GM12865 (cell line): Measurements from ENCODE around the gene SOX9.

Source experiments
- DNase-seq: peaks from one replicate; pipeline ENCODE4 v3.0.0; 2010; ENCODE audit warnings: low read depth
- H3K4me3 ChIP-seq: 2 replicates; pipeline ENCODE4 v1.5.1; 2011; ENCODE audit warnings: mild to moderate bottlenecking, low read depth, low read length, control low read depth
- TF ChIP-seq, protein P1 (sequence below): IDR thresholded peaks from 2 replicates; pipeline ENCODE4 v1.5.1; 2011; ENCODE audit warnings: low read length, control low read depth, low read depth, inconsistent platforms; ENCODE audit not compliant: insufficient read depth; ENCODE audit errors: missing control alignments

SOX9 gene

GRCh38 chr17:72120642-72121163 lies at the start of gene SOX9:
Gene SOX9 (plus strand): TSS chr17:72121020. CDS start chr17:72121392, 372 bp downstream.
- TF ChIP-seq, protein P1, sequence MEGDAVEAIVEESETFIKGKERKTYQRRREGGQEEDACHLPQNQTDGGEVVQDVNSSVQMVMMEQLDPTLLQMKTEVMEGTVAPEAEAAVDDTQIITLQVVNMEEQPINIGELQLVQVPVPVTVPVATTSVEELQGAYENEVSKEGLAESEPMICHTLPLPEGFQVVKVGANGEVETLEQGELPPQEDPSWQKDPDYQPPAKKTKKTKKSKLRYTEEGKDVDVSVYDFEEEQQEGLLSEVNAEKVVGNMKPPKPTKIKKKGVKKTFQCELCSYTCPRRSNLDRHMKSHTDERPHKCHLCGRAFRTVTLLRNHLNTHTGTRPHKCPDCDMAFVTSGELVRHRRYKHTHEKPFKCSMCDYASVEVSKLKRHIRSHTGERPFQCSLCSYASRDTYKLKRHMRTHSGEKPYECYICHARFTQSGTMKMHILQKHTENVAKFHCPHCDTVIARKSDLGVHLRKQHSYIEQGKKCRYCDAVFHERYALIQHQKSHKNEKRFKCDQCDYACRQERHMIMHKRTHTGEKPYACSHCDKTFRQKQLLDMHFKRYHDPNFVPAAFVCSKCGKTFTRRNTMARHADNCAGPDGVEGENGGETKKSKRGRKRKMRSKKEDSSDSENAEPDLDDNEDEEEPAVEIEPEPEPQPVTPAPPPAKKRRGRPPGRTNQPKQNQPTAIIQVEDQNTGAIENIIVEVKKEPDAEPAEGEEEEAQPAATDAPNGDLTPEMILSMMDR: no peak
- H3K4me3 ChIP-seq: peak within 1 kb of the TSS; percentile 80
- peak; percentile 94 for DNase-seq

GRCh38 chr17:72071330-72071729 lies 49.5 kb upstream of the SOX9 start:
- TF ChIP-seq, protein P1: no peak
- no peak for DNase-seq
- no peak overlapping the region for H3K4me3 ChIP-seq

DNA sequence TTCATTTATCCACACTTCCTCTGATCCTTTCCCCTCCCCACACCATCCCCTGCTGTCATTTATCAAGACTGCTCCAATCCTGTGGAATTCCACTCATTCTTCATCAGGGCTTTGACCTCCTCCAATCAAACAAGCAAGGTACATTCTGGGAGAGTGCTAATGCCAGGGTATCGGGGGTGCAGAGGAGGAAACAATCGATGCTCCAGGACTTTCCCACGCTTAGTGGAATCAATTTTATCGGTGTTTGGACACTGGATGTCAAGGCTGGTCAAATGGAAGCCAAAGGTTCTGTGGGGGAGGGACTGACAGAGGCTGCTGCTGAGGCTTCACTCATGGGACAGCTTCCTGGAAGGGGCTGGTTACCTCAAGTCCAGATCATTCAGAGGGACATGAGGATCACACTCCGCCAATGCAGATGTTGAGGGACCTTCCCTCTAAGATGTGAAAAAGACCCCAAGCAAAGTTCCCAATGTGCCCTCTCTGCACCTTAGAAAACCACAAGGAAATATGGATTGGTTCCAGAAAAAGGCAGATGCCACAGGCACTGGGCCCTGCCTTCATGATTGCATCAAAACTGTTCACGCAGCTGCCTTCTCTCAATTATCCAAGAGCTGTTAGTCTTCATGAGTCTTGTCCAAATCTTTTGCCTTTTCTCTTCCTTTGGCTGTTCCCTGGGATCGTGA lies 44.7 kb upstream of the SOX9 start:
- DNase-seq: no peak
- H3K4me3 ChIP-seq: no peak overlapping the region
- TF ChIP-seq, protein P1: no peak

- H3K4me3 ChIP-seq: no peak overlapping the region
- no peak for DNase-seq
- TF ChIP-seq, protein P1: no peak
Observed at GRCh38 chr17:72076678-72077030, 44.2 kb upstream of the SOX9 start.

- H3K4me3 ChIP-seq: no peak overlapping the region
- no peak for DNase-seq
- TF ChIP-seq, protein P1: no peak
Observed at GRCh38 chr17:72077326-72077960, 43.4 kb upstream of the SOX9 start.

DNA sequence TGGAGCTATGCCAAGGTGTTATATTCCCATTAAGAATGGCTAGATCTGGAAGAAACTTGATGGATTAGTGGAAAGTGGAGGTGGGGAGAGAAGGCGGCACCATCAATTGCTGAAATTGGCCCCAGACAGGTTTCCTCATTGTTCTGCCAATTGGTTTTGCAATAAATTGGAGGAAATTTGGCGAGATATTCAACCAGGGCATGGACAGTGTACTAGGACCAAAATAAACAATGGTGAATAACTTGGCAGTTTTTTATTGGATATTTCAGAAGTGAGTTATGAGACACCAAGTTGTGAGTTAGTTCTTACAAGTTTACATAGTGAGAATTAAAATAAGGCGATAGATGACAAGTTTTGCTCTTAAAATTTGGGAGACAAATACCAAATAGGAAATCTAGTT lies 41.1 kb upstream of the SOX9 start:
- DNase-seq: no peak
- no peak overlapping the region for H3K4me3 ChIP-seq
- TF ChIP-seq, protein P1: no peak

GRCh38 chr17:72087876-72088275 lies 32.9 kb upstream of the SOX9 start:
- H3K4me3 ChIP-seq: no peak overlapping the region
- no peak for DNase-seq
- TF ChIP-seq, protein P1: no peak
